Measurements from ENCODE around the gene TNFRSF18.

DNA sequence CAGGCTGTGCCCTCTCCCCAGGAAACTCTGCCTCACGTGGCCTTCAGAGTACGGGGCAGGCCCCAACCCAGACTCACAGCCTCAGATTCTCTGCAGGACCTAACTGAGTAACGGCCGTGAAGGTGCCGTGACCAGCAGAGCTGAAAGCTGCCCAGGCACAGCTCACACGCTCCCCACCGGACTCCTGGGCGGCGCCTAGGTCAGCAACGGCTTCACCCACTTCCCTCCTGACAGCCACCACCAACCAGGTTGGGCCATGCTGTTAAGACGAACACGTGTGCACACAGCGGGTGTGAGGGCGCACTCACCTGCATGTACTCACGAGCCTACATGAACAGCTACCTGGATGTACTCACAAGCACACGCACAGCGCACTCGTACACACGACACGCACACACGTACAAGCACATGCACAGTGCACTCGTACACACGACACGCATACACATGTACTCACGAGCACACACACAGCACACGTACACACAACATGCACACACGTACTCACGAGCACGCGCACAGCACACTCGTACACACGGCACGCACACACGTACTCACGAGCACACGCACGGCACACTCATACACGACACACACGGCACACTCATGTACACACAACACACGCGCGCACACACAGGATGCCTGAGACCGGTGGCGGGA lies 16.3 kb upstream of the TNFRSF18 start:
- TF ChIP-seq, protein P1, sequence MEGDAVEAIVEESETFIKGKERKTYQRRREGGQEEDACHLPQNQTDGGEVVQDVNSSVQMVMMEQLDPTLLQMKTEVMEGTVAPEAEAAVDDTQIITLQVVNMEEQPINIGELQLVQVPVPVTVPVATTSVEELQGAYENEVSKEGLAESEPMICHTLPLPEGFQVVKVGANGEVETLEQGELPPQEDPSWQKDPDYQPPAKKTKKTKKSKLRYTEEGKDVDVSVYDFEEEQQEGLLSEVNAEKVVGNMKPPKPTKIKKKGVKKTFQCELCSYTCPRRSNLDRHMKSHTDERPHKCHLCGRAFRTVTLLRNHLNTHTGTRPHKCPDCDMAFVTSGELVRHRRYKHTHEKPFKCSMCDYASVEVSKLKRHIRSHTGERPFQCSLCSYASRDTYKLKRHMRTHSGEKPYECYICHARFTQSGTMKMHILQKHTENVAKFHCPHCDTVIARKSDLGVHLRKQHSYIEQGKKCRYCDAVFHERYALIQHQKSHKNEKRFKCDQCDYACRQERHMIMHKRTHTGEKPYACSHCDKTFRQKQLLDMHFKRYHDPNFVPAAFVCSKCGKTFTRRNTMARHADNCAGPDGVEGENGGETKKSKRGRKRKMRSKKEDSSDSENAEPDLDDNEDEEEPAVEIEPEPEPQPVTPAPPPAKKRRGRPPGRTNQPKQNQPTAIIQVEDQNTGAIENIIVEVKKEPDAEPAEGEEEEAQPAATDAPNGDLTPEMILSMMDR (optimal IDR thresholded peaks at IDR 0.05 in 1 of 3, IDR thresholded peaks at IDR 0.05 in 1 of 3, conservative IDR thresholded peaks at IDR 0.05 in 1 of 3; ENCODE audit: extremely low read depth in 1 of 3, insufficient read depth in 2 of 3, low read length in 3 of 3), result no peak
- TF ChIP-seq EZH2 (IDR thresholded peaks at IDR 0.05; ENCODE audit: low read length), result no peak

All from keratinocyte (primary cell).